GM20000 (cell line): ENCODE data around the gene MAPK13.

Experiments used
- DNase-seq: peaks from one replicate; pipeline ENCODE4 v3.0.0; 2012; ENCODE audit warnings: low spot score
- TF ChIP-seq, protein P1 (sequence below): IDR thresholded peaks from 2 replicates; pipeline ENCODE4 v1.5.1; 2012; ENCODE audit warnings: mild to moderate bottlenecking, control low read depth; ENCODE audit errors: extremely low read depth, missing control alignments

MAPK13 gene

DNA sequence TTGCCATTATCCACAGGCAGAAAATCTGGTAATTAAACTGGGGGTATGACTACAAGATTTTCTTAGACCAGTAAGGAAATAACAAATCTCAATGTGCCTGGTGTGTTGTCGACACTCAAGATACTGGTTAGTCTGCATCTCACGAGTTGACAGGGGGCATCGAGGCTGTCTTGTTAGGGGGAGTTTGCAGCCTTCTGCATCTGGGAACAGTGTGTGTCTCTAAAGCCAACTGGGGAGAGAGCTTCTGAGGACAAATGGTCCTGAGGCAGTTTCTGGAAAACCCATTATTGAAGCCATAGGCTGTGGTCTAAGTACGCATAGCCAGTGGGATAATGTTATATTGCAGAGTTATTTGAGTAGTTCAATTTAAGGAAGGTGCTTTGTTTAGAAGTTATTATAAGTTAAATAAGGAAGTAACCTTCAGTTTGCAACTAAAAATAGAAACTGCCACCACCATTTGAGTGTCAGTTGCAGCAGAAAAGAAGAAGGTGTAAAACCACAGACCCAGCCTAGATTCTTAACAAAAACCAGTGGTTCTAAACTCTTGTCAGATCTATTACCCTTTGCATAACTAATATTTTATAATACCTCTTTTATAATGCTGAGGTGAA, 15.4 kb upstream of the MAPK13 start:
- DNase-seq: no peak
- TF ChIP-seq, protein P1, sequence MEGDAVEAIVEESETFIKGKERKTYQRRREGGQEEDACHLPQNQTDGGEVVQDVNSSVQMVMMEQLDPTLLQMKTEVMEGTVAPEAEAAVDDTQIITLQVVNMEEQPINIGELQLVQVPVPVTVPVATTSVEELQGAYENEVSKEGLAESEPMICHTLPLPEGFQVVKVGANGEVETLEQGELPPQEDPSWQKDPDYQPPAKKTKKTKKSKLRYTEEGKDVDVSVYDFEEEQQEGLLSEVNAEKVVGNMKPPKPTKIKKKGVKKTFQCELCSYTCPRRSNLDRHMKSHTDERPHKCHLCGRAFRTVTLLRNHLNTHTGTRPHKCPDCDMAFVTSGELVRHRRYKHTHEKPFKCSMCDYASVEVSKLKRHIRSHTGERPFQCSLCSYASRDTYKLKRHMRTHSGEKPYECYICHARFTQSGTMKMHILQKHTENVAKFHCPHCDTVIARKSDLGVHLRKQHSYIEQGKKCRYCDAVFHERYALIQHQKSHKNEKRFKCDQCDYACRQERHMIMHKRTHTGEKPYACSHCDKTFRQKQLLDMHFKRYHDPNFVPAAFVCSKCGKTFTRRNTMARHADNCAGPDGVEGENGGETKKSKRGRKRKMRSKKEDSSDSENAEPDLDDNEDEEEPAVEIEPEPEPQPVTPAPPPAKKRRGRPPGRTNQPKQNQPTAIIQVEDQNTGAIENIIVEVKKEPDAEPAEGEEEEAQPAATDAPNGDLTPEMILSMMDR: no peak

DNA sequence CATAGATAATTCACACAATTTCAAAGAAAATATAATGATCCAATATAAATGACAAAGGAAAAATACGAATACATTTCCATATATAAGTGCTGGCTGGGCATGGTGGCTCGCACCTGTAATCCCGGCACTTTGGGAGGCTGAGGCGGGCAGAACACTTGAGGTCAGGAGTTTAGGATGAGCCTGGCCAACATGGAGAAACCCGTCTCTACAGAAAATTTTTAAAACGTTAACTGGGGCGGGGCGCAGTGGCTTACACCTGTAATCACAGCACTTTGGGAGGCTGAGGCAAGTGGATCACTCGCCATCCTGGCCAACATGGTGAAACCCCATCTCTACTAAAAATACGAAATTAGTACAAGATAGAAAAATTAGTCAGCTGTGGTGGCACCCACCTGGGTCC, 14.9 kb upstream of the MAPK13 start:
- DNase-seq: no peak
- TF ChIP-seq, protein P1: no peak

DNA sequence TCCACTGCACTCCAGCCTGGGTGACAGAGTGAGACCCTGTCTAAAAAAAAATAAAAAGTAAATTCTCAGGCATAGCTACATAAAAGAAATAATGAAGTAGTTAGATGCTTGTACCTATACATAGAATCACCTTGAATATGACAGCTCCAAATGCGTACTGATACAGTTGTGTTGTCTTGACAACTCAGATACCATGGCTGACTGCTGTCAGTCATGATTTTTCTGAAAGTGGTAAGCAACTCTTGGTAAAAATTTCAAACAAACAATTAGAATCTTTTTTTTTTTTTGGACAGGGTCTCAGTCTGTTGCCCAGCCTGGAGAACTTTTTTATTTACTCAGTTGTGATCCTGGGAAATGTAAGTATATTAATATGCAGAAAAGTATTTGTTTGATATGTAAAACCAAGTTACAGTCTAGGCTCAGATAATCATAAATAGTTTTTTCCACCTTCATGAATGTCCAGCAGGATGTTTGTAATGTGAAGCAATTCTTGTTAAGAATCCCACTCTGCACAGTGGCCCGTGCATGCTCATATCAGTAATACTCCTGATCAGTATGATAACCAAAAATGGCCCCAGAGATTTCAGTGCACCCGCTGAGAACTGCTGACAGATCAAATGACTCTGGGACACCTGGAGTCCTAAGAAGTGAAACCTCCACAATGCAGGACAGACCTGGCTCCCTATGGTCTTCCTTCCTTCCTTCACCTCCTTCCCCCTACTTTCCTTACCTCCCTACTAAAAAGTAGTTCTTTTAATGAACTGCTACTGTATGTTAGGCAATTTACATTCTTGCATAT, 14.0 kb upstream of the MAPK13 start:
- TF ChIP-seq, protein P1: no peak
- no peak for DNase-seq

DNA sequence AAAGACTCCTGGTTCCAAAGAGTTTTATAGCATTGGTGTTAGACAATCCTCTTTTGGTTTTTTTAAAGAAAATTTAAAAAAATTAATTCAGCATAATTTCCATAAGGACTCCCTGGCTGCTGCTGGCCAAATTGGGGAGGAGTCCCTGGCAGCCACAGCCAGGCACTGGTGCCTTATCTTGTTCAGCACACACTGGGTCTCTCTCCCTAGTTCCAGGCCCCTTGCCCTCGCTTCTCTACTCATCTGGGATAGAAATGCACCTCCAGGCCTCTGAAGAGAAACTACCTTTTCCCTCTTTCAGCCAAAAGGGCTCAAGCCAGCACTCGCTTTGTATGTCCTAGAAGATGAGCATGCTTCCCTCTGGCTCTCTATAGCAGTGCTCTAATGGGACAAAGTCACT, 13.4 kb upstream of the MAPK13 start:
- DNase-seq: no peak

DNA sequence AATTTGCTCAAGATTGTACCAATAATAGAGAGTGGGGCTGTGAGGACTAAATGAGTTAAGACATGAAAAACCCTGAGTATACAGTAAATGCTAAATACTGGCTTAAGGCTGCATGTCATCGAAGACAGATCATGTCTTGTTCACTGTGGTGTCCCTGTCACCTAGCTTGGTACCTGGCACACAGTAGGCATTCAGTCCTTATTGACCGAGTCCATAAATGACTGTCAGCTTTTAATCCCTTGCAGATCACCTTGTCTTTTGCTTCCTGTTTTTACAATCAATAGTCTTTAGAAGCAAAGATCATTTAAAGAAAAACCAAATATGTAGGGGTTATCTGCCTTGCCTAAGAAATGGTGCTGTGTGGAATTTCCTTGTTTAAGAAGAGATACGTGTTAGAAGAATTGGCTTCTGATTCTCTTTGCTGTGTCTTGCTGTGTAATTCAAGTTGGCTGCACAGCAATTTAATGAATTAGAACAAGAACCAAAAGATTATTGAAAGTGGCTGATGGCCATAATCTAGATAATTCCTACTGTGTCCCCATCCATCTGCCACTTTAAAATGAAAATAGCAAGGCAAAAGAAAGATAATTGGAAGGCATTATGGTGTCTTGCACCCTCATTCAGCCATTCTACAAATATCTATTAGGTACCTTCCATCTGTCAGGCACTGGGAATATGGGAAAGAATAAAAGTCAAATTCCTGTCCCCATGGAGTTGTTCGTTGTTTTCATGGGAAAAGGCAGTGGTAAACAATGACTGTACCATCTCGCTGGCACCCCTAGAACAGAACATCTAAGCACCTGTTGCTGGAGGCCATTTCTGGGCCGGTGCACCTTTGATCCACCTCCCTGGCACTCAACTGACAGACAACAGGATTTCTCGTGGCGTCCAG, 12.4 kb upstream of the MAPK13 start:
- no peak for DNase-seq
- TF ChIP-seq, protein P1: no peak

More for the DNA sequence above, 13.4 kb upstream of the MAPK13 start:
- TF ChIP-seq, protein P1: no peak

DNA sequence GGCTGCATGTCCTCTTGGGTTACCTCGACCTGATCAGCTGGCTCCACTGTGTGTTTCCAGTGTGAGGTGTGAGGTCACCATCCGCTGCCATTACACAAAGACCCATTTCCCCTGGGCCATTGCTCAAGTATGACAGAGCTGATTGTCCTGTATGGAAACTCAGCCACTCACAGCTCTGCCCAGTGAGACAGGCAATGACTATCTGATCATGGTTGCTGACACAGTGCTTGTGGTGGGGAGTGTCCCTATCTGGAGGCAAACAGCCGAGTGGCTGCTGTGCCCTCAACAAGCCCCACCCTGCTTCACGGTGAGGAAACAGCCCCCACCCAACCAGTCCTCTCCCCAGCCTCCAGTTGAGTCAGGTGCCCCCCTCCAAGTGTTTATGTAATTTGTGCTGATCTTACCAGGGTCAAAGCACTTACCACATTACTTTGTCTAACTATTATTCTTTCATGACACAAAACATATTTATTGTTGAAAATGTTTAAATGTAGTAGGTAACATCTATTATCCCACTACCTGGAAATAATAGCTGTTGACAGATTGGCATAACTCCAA, 11.7 kb upstream of the MAPK13 start:
- TF ChIP-seq, protein P1: no peak
- no peak for DNase-seq

DNA sequence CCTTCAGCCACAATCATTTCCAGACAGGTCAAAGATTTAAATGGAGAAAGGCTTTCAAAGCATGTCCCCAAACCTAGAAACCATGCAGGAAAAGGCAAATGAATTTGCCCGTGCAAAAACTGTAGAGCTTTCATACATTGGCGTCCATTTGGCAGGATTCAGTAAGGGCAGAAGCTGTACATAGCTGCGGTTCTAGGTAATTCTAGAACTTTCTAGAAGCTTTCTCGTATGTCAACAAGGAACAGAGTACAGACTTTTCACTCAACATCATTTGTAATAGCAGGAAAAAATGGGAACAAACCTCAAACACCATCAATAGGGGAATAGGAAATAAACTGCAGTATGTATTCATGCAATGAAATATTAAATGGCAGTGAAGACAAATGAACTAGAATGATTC, 11.1 kb upstream of the MAPK13 start:
- TF ChIP-seq, protein P1: no peak
- no peak for DNase-seq
